HFFc6 (cell line): Measurements from ENCODE around the gene CCDC149. TPM values are rescaled to one million over a fixed set of nuclear protein-coding genes. Genes with fewer than 3 reads are reported as not detected.
A peak's percentile ranks its signal among the peaks of the same experiment; 100 is the strongest.

ENCODE experiments used
- DNase-seq: peaks from one replicate; pipeline ENCODE4 v3.0.0-alpha.2; 2018
- H3K27ac Mint-ChIP-seq: 2 replicates; pipeline ENCODE4 v1.8.0; 2020; ENCODE audit warnings: mild to moderate bottlenecking, mixed read lengths
- H3K27me3 Mint-ChIP-seq: 2 replicates; pipeline ENCODE4 v1.8.0; 2021; ENCODE audit warnings: mild to moderate bottlenecking, moderate library complexity, mixed read lengths; ENCODE audit not compliant: insufficient read depth
- H3K36me3 Mint-ChIP-seq: 2 replicates; pipeline ENCODE4 v1.8.0; 2021; ENCODE audit warnings: low read depth, mixed read lengths
- H3K4me1 Mint-ChIP-seq: 2 replicates; pipeline ENCODE4 v1.8.0; 2020; ENCODE audit warnings: low read depth, mixed read lengths
- H3K4me3 Mint-ChIP-seq: 2 replicates; pipeline ENCODE4 v1.8.0; 2020; ENCODE audit warnings: mild to moderate bottlenecking, moderate library complexity, mixed read lengths
- H3K9me3 Mint-ChIP-seq: 2 replicates; pipeline ENCODE4 v1.8.0; 2020; ENCODE audit warnings: mild to moderate bottlenecking, mixed read lengths
- total RNA-seq, 6 experiments: library from RNA; stranded (reverse); fragmentation: NEBNext Ultra II Directional; extraction: Animal tissue kit (Norgen Biotek cat#: 25700); gene quantifications; 2 replicates in 1 of 6; 3 replicates in 5 of 6; pipeline ENCODE4 v1.2.3, GENCODE V29; 2021
- TF ChIP-seq, protein P1 (sequence below): fragments of 200-600 bp; sonication (generic); IDR thresholded peaks from 2 replicates; pipeline ENCODE4 v1.5.0; 2021; ENCODE audit warnings: antibody characterized with exemption, mild to moderate bottlenecking

Gene CCDC149
- total RNA-seq, 6 experiments from 2014 or later = 10.9 to 13.5 (median 12.9) TPM

DNA sequence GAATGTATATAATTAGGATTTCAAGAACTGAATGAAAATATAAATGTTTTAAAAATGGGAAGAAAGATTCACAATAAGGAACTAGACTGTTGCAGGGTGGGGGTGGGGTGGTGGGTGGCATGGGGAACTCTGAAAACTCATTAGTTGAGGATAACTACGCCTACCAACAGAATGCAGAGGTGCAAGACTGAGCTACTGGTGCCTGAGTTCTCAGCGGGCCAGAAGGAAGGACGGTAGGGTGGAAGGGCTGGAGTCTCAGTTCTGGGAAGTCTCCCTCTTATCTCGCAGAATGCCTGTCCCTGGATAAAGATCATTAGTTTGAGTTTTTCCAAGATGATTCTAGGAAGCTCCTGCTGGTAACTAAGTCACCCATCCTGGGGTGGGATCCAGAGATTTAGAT is 118.8 kb downstream of the CCDC149 start:
- no peak for DNase-seq
- peaks cover 28% of the 10 kb centered on the region for H3K4me1 Mint-ChIP-seq
- no peaks in the 10 kb centered on the region for H3K36me3 Mint-ChIP-seq
- TF ChIP-seq, protein P1, sequence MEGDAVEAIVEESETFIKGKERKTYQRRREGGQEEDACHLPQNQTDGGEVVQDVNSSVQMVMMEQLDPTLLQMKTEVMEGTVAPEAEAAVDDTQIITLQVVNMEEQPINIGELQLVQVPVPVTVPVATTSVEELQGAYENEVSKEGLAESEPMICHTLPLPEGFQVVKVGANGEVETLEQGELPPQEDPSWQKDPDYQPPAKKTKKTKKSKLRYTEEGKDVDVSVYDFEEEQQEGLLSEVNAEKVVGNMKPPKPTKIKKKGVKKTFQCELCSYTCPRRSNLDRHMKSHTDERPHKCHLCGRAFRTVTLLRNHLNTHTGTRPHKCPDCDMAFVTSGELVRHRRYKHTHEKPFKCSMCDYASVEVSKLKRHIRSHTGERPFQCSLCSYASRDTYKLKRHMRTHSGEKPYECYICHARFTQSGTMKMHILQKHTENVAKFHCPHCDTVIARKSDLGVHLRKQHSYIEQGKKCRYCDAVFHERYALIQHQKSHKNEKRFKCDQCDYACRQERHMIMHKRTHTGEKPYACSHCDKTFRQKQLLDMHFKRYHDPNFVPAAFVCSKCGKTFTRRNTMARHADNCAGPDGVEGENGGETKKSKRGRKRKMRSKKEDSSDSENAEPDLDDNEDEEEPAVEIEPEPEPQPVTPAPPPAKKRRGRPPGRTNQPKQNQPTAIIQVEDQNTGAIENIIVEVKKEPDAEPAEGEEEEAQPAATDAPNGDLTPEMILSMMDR = no peak
- H3K27me3 Mint-ChIP-seq = peaks cover 5% of the 10 kb centered on the region
- H3K9me3 Mint-ChIP-seq = no peaks in the 10 kb centered on the region
- peak overlapping the region; percentile 86 for H3K27ac Mint-ChIP-seq
- H3K4me3 Mint-ChIP-seq = no peak overlapping the region

DNA sequence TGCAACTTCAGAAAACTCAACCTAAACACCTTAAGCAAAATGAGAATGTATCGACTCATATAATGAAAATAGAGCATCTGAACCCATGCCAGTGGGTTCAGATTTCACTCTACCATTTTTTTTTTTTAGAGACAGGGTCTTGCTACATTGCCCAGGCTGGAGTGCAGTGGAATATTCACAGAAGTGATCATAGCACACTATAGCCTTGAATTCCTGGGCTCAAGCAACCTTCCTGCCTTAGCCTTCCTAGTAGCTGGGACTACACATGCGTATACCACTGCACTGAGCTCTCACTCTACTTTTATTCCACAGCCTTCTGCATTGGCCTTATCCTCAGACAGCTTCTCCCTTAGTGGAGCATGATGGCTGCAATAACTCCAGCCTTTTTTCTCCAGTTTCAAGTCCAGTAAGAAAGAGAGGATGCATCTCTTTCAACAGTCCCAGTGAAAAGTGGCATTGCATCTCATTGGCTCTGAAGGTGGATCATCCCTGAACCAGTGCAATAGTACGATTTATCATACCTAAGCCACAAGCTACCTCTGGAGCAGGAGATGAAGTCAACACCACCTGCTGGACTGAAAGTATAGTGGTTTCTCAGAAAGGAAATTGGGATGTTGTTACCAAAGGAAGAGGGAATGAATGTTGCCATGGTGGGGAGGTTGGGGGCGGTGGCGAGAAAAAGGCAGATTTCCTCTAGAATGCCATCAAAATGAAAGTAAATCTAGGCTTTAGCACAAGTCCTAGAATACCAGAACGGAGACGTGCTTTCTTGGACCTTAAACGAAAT is 119.4 kb downstream of the CCDC149 start:
- H3K27me3 Mint-ChIP-seq = peaks cover 3% of the 10 kb centered on the region
- H3K4me3 Mint-ChIP-seq = no peak overlapping the region
- TF ChIP-seq, protein P1 = peak; percentile 70

DNA sequence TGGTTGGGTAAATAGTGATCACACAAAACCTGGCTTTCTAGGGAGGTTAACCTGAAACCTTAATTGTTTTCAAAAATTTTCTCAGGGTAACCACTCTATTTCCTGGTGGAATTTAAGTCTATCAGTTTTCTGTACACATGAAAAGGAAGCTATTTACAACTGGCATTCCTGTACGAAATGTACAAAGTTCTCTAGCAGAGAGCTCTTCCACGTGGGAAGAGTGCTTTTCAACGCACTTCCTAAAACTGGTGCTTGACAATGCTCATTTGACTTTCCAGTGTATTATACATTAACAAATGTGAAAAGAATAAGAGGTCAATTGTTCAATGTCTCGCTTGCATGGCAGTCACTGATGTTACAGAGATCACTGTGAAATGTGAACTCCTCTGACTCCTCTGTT is 120.3 kb downstream of the CCDC149 start:
- peaks cover 28% of the 10 kb centered on the region for H3K4me1 Mint-ChIP-seq
- H3K36me3 Mint-ChIP-seq = no peaks in the 10 kb centered on the region
- DNase-seq = no peak
- no peak overlapping the region for H3K27ac Mint-ChIP-seq
- no peaks in the 10 kb centered on the region; the same call in 1 of the 2 replicates for H3K9me3 Mint-ChIP-seq
- TF ChIP-seq, protein P1 = no peak
- H3K4me3 Mint-ChIP-seq = no peak overlapping the region
- H3K27me3 Mint-ChIP-seq = peaks cover 3% of the 10 kb centered on the region

More for the DNA sequence above, 119.4 kb downstream of the CCDC149 start:
- Mint-ChIP-seq H3K27ac (peak overlapping the region; percentile 51; the same call in 1 of the 2 replicates), H3K36me3 (no peaks in the 10 kb centered on the region), H3K4me1 (peaks cover 28% of the 10 kb centered on the region), H3K9me3 (no peaks in the 10 kb centered on the region; the same call in 1 of the 2 replicates)
- peak; percentile 10 for DNase-seq

DNA sequence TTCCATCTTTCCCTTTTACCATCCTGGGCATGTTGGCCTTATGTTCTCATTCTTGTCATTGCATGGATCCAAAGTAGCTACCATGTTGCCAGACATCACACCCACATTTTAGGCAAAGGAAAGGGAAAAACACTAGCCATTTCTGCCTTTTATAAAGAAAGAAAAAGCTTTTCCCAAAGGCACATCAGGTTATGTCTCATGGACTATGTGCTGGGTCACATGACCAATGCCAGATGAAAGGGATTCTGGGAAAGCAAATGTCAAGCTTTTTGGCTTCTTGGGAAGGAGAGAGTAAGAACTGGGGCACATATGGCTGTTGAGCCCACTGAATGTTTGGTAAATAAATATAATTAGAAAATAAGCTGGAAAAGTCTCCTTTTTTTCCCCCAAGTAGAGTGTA is 121.8 kb downstream of the CCDC149 start:
- H3K4me3 Mint-ChIP-seq = no peak overlapping the region
- TF ChIP-seq, protein P1 = no peak
- H3K9me3 Mint-ChIP-seq = peaks cover 4% of the 10 kb centered on the region; the same call in 1 of the 2 replicates
- DNase-seq = no peak
- H3K27ac Mint-ChIP-seq = no peak overlapping the region
- H3K27me3 Mint-ChIP-seq = peaks cover 2% of the 10 kb centered on the region
- H3K36me3 Mint-ChIP-seq = no peaks in the 10 kb centered on the region
- peaks cover 28% of the 10 kb centered on the region for H3K4me1 Mint-ChIP-seq

DNA sequence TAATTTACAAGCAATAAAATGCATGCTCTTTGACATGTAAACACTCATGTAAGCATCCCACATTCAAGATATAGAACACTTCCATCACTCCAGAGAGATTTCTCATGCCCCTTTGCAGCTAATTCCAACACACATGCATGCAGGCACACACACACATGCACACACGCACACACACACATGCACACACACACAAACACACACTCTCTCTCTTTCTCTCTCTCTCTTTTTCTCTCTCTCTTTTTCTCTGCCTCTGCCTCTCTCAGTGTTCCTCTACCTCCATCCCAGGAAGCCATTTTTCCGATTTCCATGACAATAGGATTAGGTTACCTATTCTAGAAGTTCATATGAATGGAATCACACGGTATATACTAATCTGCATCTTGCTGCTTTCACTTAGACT is 129.3 kb downstream of the CCDC149 start:
- H3K4me3 Mint-ChIP-seq = no peak overlapping the region
- TF ChIP-seq, protein P1 = no peak
- no peaks in the 10 kb centered on the region; the same call in 1 of the 2 replicates for H3K27me3 Mint-ChIP-seq
- no peak overlapping the region for H3K27ac Mint-ChIP-seq
- no peak for DNase-seq
- H3K9me3 Mint-ChIP-seq = peaks cover 4% of the 10 kb centered on the region; the same call in 1 of the 2 replicates
- peaks cover 50% of the 10 kb centered on the region for H3K4me1 Mint-ChIP-seq
- no peaks in the 10 kb centered on the region for H3K36me3 Mint-ChIP-seq
